Measurements from ENCODE around the gene CASKIN2.

GRCh38 chr17:75564195-75564594 lies 48.9 kb upstream of the CASKIN2 start:
- TF ChIP-seq SMC3 (IDR thresholded peaks at IDR 0.05; ENCODE audit: low read depth, low read length) (no peak), MAZ (IDR thresholded peaks at IDR 0.05; ENCODE audit: borderline replicate concordance, low read depth, low read length) (no peak), NFE2L2 (IDR thresholded peaks at IDR 0.05; ENCODE audit: low read depth, low read length) (no peak)
- TF ChIP-seq, protein P1, sequence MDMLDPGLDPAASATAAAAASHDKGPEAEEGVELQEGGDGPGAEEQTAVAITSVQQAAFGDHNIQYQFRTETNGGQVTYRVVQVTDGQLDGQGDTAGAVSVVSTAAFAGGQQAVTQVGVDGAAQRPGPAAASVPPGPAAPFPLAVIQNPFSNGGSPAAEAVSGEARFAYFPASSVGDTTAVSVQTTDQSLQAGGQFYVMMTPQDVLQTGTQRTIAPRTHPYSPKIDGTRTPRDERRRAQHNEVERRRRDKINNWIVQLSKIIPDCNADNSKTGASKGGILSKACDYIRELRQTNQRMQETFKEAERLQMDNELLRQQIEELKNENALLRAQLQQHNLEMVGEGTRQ (IDR thresholded peaks at IDR 0.05; ENCODE audit: low read depth, low read length): no peak

Measured in IMR-90 (cell line).